GM18517 (cell line): Measurements from ENCODE around the gene DOCK1.
"Not testable (repeated sequence)": the region's sequence is repeated elsewhere in the genome, so short reads cannot be mapped to it uniquely, and the experiment has no call there.

Source experiments
- ATAC-seq: cut with Tn5 transposase; IDR thresholded peaks from one replicate; pipeline ENCODE4 v1.9.1; 2021; ENCODE audit warnings: mild to moderate bottlenecking, moderate library complexity; ENCODE audit not compliant: unreplicated experiment

Gene DOCK1

DNA sequence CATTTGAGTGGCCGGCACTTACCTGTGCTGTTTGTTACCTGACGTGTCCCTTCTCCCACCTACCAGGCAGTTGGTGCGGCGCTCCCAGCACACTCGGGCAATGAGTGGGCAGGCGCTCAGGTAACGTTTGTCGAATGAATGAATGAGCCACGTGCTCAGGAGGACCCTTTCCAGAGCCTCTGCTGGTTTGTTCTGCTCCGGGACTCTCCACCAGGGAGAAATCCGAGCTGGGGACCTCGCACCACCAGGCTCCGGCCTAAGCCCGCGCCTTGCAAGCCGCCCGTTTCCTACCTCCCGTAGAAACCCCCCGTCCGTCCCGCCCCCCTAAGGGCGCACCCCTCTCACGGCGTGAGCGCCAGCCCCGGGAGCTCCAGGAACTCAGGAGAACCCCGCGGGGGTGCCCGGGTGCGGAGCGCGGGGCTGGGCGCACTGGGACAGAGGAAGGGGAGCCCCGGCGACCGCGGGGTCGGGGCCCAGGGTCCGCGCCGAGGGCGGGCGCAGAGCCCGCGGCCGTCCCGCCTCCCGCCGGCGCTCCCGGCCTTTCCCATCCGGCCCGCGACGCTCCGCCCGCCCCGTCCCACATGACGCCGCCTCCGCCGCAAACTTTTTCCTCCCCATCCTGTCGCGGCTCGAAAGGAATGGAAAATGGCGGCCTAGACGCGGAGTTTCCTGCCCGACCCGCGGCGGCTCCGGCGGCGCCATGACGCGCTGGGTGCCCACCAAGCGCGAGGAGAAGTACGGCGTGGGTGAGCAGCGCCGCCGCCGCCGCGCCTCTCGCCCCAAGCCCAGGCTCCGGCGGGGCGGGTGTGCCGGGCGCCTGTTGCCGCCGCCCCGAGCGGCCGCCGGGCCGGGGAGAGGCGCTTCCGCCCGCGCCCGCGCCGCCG lies at the start of gene DOCK1:
DOCK1 (plus strand) TSS at position 611 of the 884 bp plus-strand sequence; CDS start at position 701, 90 bp downstream.
- no peak for ATAC-seq

DNA sequence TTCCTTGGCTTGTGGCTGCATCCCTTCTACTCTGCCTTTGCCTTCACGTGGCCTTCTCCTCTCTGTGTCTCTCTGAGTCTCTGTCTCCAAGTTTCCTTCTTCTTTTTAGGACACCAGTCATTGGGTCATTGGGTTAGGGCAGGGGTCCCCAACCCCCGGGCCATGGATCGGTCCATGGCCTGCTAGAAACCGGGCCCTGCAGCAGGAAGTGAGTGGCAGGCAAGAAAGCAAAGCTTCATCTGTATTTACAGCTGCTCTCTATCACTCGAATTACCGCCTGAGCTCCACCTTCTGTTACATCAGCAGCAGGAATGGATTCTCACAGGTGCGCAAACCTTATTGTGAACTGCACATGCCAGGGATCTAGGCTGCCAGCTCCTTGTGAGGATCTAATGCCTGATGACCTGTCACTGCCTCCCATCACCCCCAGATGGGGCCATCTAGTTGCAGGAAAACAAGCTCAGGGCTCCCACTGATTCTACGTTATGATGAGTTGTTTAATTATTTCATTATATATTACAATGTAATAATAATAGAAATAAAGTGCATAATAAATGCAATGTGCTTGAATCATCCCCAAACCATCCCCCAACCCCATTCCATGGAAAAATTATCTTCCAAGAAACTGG lies 47.9 kb upstream of the DOCK1 start:
- ATAC-seq: no peak

DNA sequence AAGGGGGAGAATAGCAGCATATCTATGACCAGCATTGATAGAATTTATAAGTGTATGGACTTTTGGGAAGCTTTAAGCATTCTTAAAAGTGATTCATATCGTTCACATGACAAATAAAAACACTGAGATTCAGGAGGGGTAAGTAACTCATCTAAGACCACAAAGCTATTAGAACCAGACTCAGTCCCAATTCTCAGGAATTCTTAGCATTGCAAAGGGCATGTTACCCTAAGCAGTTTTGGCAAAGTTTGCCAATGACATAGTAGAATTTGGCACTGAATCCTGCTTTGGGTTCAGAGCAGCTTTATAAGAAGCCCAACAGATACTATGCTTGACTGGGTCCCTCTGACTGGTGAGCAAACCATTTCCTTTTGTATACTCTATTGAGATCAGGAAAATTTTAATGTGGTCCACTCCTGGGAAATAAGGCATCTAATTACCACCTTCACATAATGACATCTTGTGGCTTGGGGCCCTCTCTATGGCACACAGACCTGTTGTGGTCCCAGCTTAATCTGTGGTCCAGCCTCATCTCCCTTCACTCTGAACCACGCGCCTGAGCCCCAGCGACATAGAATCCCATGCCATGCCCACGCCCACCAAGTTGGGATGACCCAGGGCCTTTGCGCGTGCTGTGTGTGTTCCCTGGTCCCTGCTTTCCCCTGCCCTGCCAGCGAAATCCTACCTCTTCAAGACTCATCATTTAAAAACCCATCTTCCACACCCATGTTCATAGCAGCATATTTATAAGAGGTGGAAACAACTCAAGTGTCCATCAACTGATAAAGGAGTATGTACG lies 37.5 kb upstream of the DOCK1 start:
- ATAC-seq: no peak

DNA sequence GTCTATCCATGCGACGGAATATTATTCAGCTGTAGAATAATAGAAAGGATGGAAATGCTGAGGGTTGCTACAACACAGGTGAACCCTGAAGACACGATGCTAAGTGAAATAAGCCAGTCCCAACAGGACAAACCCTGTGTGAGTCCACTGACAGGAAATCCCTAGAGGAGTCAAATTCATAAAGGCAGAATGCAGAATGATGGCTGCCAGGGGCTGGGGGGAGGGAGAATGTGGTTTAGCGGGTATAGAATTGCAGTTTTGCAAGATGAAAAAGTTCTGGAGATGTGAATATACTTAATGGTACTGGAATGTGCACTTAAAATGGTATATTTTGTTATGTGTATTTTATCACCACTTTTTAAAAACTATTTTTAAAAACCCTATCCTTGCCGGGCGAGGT lies 36.9 kb upstream of the DOCK1 start:
- no peak for ATAC-seq

DNA sequence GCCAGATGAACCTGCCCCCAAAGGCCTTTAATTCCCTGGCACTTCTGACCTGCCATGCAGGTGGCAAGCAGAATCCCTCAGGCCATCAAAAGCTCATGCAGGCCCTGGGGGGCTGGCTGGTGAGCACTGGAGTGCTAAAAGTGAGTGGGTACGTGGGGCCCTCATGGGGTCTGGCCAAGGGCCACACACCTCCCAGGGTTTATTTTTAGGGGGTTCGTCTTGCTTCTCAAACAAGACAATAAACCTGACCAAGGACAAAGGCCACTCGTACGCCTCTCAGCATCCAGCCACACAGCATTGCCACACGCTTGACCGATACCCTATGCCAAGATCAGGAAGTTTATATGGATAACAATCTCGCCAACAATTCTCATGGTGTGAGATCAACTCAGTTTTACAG lies 33.1 kb upstream of the DOCK1 start:
- no peak for ATAC-seq

DNA sequence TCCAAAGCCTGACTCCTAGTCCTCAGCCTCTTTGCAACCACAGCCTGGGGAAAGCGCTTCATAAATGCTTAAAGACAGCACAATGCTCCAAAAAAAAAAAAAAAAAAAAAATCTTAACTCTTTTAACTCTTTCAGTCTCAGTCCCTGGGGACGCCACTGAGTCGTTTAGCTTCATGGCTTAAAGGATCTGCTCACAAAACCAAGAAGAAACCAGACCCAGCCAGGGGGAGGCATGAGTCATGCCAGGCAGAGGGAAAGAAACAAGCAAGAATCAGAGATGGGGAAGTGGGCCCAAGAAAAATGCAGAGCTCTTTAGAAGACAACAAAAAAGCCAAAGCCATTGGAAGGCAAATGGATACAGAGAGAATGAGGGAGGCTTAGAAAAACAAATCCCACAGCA lies 32.5 kb upstream of the DOCK1 start:
- no peak for ATAC-seq

DNA sequence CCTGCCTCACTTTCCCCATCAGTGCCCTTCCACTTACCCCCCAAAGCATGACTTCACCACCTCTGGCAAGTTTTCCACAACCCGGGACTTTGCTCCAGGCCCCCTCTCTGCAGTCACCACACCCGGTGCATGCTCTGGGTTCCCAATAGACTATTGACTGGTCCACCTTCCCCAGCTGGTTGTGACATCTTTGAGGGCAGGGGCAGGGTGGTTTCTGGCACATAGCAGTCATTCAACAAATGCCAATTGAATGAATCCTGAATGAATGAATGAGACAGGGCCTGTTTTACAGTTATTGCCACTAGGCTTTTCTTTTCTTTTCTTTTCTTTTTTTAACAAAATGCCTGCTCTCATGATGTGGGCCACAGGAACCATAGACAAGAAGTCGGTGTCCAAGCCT lies 28.8 kb upstream of the DOCK1 start:
- ATAC-seq: no peak

DNA sequence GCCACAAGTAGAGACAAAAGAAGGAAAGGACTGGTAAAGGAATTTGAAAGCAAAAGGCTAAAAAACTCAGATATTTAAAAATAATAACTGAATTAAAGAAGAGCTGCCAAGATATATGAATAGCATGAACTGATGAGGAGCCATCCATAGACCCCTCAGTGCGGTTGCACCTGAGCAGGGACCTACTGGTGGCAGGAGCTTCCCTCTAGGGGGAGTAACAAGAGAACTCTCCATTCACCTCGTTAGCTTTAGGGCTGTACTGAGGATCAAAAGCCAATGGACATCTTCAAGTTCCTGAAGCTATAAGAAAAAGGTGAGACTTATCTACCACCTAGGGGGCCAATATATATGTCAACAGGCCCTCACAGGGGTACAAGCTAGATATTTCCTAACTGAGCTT lies 27.8 kb upstream of the DOCK1 start:
- ATAC-seq: no peak

DNA sequence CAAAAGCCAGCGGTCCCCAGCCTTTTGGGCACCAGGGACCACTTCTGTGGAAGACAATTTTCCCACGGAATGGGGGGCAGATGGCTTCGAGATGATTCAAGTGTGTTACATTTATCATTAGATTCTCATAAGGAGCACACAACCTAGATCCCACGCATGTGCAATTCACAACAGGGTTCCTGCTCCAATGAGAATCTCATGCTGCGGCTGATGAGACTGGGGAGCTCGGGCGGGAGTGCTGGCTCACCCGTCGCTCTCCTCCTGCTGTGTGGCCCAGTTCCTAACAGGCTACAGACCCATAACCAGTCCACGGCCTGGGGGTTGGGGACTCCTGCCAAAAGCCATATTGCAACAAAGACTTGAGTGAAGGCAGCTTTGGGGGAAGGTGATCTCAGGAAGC lies 26.6 kb upstream of the DOCK1 start:
- no peak for ATAC-seq

DNA sequence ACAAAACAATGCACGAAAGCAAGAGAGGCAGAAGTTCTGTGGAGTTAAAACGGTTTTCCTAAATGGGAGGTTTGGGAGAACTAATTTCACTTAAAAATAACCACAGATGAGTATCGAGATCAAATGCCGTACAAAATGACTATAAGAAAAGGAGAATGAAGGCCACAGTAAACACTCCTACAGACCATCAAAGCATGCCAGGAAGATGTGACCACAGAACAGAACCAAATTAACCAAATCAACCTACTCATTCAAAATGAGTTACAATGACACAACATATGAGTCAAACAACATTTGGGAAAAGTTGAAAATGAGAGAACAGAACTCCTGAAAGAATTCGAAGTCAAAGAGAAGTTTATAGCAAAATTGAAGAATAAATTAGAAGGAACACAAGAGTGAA lies 24.3 kb upstream of the DOCK1 start:
- no peak for ATAC-seq

DNA sequence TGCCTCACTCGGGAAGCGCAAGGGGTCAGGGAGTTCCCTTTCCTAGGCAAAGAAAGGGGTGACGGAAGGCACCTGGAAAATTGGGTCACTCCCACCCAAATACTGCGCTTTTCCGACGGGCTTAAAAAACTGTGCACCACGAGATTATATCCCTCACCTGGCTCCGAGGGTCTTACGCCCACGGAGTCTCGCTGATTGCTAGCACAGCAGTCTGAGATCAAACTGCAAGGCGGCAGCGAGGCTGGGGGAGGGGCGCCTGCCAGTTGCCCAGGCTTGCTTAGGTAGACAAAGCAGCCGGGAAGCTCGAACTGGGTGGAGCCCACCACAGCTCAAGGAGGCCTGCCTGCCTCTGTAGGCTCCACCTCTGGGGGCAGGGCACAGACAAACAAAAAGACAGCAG lies 23.2 kb upstream of the DOCK1 start:
- ATAC-seq: not testable (repeated sequence)

DNA sequence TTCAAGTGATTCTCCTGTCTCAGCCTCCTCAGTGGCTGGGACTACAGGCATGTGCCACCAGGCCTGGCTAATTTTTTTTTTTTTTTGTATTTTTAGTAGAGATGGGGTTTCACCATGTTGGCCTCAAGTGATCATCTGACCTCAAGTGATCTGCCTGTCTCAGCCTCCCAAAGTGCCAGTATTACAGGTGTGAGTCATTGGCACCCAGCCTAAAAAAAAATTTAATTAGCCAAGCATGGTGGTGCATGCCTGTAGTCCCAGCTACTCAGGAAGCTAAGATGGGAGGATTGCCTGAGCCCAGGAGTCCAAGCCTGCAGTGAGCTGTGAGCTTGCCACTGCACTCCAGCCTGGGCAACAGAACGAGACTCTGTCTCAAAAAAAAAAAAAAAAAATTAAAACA lies 16.8 kb upstream of the DOCK1 start:
- not testable (repeated sequence) for ATAC-seq

DNA sequence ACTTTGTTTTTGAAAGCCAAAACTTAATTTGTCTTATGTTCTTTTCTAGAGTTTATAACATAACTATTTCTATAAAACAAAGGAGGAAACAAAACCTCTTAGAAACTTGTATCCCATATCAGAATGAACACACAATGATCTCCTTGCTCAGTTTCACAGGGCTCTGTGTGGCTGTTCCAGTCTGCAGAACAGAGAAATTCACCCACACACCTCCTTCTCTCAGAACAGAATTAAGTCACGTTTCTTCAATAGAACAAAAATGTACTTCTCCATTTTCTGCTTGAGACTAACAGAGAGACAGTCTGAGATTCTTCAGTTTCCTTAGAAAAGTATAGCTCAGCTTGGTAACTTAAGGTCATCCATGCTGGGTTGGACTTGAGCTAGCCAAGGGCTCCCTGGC lies 15.8 kb upstream of the DOCK1 start:
- ATAC-seq: no peak

DNA sequence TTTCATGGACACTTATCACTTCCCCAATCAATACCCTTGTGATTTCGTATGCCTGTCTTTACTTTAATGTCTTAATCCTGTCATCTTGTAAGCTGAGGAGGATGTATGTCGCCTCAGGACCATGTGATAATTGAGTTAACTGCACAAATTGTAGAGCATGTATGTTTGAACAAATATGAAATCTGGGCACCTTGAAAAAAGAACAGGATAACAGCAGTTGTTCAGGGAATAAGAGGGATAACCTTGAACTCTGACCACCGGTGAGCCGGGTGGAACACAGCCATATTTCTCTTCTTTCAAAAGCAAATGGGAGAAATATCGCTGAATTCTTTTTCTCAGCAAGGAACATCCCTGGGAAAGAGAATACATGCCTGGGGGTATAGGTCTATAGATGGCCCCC lies 14.4 kb upstream of the DOCK1 start:
- not testable (repeated sequence) for ATAC-seq

DNA sequence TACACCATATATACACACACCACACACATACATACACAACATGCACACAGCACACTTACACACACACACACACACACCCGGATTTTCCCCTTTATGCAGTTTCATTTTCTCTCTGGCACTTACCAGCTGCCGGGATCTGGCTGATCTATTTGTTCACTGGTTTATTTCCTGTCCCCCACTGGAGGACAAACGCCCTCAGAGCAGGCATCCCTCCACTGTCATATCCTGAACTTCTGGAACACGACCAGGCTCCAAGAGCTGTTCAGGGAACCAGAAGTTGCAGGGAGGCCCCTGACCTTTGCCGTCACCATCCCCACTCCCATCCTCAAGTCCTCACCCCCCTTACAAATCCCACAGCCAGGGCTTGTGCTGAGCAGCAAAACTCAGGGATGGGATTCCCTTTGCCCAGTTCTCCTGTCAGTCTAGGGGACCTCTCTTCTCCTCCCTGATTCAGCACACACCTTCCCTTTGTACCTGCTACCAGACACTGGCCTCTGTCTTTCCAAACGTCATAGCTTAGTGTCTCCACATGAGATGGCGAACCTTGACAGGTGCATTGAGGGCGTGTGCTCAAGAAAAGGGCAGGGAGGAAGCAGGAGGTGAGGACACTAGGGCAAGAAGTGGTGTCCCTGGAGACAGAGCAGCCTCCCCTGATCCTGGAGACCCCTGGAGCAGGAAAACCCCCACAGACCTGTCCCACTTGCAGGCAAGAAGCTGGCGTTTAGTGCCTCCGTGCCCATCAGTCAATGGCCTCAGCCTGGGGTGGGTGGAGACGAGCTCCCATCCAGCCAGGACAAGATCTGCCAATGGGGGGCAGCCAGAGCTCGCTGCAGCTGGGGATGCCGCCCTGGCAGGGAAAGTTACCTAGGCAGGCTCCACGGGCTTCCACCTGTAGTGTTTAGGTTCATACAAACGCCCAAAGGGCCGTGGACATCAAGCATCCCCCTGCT lies 12.7 kb upstream of the DOCK1 start:
- ATAC-seq: no peak

DNA sequence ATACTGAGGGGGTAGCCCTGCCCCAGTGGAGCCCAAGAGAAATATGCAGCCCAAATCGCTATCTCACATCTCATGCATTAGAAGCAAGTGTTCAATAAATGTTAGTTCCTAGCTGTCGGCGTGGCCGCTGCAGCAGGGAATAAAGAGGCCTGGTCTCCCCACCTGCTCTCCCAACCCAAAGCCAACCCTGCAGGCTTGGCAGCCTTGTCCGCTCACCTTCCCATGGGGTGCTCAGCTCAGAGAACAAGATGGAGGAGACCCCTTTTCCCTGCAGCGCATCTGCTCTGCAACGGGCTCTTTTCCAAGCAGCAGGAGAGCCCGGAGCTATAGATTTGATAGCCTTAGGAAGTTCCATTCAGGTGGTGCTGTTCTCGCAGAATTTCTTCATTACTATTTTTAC lies 12.0 kb upstream of the DOCK1 start:
- no peak for ATAC-seq

DNA sequence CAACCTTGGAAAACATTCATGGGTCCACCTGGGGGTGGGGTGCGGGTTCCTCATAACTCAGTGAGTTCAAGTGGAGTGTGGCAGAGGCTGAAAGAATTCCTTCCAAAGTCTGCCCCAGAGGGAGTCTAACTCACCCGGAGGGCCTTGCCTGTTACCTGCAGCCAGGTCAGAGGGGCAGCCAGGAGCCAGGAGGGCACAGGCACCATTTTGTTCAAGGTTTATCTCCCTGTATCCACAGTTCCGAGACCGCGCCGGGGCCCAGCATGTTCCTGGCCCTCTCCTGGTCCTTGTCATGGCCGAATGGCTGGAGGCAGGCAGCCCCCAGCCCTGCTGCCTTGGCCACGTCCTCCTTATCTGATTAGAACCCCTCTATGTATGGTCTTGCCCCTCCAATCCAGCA lies 11.4 kb upstream of the DOCK1 start:
- no peak for ATAC-seq

DNA sequence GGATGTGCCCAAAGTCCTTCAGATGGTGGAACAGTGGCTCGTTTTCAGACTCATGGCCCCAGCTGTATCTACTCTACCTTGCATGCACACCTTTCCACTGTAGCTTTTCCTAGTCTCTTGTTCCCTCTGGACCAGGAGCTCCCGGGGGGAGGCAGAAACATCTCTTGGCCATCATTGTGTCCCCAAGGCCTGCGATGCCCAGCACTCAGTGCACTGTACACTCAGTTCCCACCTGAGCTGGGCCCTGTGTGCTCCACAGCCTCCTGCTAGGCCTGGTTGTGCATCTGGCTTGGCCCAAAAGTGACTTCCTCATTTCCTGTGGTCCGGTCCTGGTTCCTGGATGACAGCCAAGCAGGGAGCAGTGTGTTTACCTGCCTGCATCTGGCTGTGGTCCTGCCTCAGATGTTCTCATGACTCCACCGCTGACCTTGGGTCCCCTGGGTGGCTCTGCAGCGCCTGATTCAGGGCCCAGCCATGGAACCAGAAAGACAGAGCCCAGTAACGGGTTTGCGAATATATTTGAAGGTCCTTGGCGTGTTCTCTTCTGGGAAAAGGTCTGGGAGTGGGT lies 9.9 kb upstream of the DOCK1 start:
- no peak for ATAC-seq

DNA sequence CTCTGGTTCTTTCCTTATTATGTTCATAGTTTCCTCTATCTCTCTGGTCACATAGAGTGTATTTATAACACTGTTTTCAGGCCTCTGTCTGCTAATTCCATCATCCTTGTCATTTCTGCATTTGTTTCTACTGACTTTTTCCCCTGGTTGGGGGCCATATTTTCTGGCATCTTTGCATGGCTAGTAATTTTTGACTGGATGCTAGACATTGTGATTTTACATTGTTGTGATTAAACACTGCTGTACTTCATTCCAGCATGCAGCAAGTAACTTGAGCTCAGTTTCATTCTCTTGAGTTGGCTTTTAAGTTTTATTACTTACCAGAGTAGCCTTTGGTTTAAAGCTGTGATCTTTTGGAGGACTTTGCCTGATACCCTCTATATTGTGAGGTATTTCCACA lies 6.8 kb upstream of the DOCK1 start:
- no peak for ATAC-seq

DNA sequence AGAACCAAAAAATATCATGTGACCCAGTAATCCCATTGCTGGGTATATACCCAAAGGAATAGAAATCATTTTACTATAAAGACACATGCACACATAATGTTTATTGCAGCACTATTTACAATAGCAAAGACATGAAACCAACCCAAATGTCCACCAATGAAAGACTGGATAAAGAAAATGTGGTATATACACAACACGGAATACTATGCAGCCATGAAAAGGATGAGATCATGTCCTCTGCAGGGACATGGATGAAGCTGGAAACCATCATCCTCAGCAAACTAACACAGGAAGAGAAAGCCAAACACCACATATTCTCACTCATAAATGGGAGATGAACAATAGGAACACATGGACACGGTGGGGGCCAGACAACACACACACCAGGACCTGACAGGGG lies 5.7 kb upstream of the DOCK1 start:
- ATAC-seq: not testable (repeated sequence)
